Activated CD4-positive, alpha-beta T cell treated with anti-CD3 and anti-CD28 coated beads, Interleukin-2, amount 50 U/mL, for 4 hours (primary cell): ENCODE results near the gene SMOC2.
"Not testable (repeated sequence)": the region's sequence is repeated elsewhere in the genome, so short reads cannot be mapped to it uniquely, and the experiment has no call there.

ENCODE experiments used
- DNase-seq, 2 experiments: peaks; one replicate each; pipeline ENCODE4 v3.0.0-alpha.2; 2020

Gene SMOC2

GRCh38 chr6:168609026-168609685 is 168.2 kb downstream of the SMOC2 start:
- DNase-seq, result no peak

- DNase-seq, result no peak
These were observed 169.0 kb downstream of the SMOC2 start for GRCh38 chr6:168609914-168610490.

- not testable (repeated sequence) for DNase-seq
These were observed 170.0 kb downstream of the SMOC2 start for GRCh38 chr6:168610966-168611365.

- no peak for DNase-seq
These were observed 170.7 kb downstream of the SMOC2 start for GRCh38 chr6:168611691-168612090.

GRCh38 chr6:168612586-168612985 is 171.6 kb downstream of the SMOC2 start:
- no peak for DNase-seq

- no peak for DNase-seq
These were observed 174.9 kb downstream of the SMOC2 start for GRCh38 chr6:168615837-168616236.

- DNase-seq, result no peak
These were observed 176.1 kb downstream of the SMOC2 start for GRCh38 chr6:168616816-168617765.

- no peak for DNase-seq
These were observed 177.7 kb downstream of the SMOC2 start for GRCh38 chr6:168618546-168619315.

GRCh38 chr6:168619560-168620314 is 178.8 kb downstream of the SMOC2 start:
- DNase-seq, result no peak

GRCh38 chr6:168620578-168620977 is 179.6 kb downstream of the SMOC2 start:
- DNase-seq, result no peak

- DNase-seq, result no peak
These were observed 182.8 kb downstream of the SMOC2 start for GRCh38 chr6:168623736-168624135.

- DNase-seq, result no peak
These were observed 183.6 kb downstream of the SMOC2 start for GRCh38 chr6:168624540-168624939.

GRCh38 chr6:168624948-168625347 is 184.0 kb downstream of the SMOC2 start:
- no peak for DNase-seq

GRCh38 chr6:168625602-168626001 is 184.6 kb downstream of the SMOC2 start:
- DNase-seq, result no peak

GRCh38 chr6:168626046-168626602 is 185.1 kb downstream of the SMOC2 start:
- no peak for DNase-seq

- DNase-seq, result no peak
These were observed 186.7 kb downstream of the SMOC2 start for GRCh38 chr6:168627506-168628175.

- DNase-seq, result no peak
These were observed 187.2 kb downstream of the SMOC2 start for GRCh38 chr6:168628176-168628553.

- no peak for DNase-seq
These were observed 187.8 kb downstream of the SMOC2 start for GRCh38 chr6:168628732-168629245.

- no peak for DNase-seq
These were observed 190.6 kb downstream of the SMOC2 start for GRCh38 chr6:168631564-168631963.

- DNase-seq, result no peak
These were observed 191.7 kb downstream of the SMOC2 start for GRCh38 chr6:168632694-168633093.
